Hematopoietic multipotent progenitor cell (in vitro differentiated cells): Measurements from ENCODE around the gene CTNNBL1. TPM values are rescaled to one million over a fixed set of nuclear protein-coding genes. Genes with fewer than 3 reads are reported as not detected.
A peak's percentile ranks its signal among the peaks of the same experiment; 100 is the strongest.

Source experiments
- DNase-seq, 3 donors: peaks; one replicate each; pipeline ENCODE4 v3.0.0-alpha.2; 2011 to 2015; ENCODE audit warnings: low read depth in 2 of 3, low spot score in 2 of 3
- total RNA-seq: library from RNA; depleted of rRNA; stranded (reverse); fragments of >200 nt; gene quantifications from one replicate; pipeline ENCODE4 v1.2.3, GENCODE V29; 2012

The CTNNBL1 gene
- total RNA-seq, 1 donor: 51.2 TPM

GRCh38 chr20:37893566-37894241, 199.9 kb downstream of the CTNNBL1 start:
- no peak for DNase-seq

- no peak for DNase-seq
Measured at GRCh38 chr20:37894454-37894853, 200.6 kb downstream of the CTNNBL1 start.

GRCh38 chr20:37895166-37895565, 201.3 kb downstream of the CTNNBL1 start:
- DNase-seq: no peak

GRCh38 chr20:37896932-37897548, 203.2 kb downstream of the CTNNBL1 start:
- DNase-seq: no peak

GRCh38 chr20:37898233-37899104, 204.6 kb downstream of the CTNNBL1 start:
- no peak for DNase-seq

GRCh38 chr20:37899105-37900045, 205.5 kb downstream of the CTNNBL1 start:
- DNase-seq: no peak

GRCh38 chr20:37901240-37901639, 207.4 kb downstream of the CTNNBL1 start:
- peak in 2 of 3 donors; percentile 22 to 47 for DNase-seq

- DNase-seq: peak in 2 of 3 donors; percentile 28 to 37
Measured at GRCh38 chr20:37901654-37902503, 208.0 kb downstream of the CTNNBL1 start.

- DNase-seq: no peak
Measured at GRCh38 chr20:37902504-37903313, 208.9 kb downstream of the CTNNBL1 start, which contains the start of gene VSTM2L. Gene VSTM2L (plus strand): TSS chr20:37903127. CDS start chr20:37903351, 224 bp downstream.

GRCh38 chr20:37903317-37904007, 209.6 kb downstream of the CTNNBL1 start:
- DNase-seq: no peak

- DNase-seq: no peak
Measured at GRCh38 chr20:37904008-37904642, 210.3 kb downstream of the CTNNBL1 start.

GRCh38 chr20:37904845-37905373, 211.1 kb downstream of the CTNNBL1 start:
- no peak for DNase-seq

- DNase-seq: no peak
Measured at GRCh38 chr20:37905671-37906613, 212.1 kb downstream of the CTNNBL1 start.

- no peak for DNase-seq
Measured at GRCh38 chr20:37907330-37907676, 213.5 kb downstream of the CTNNBL1 start.

GRCh38 chr20:37907677-37908401, 214.0 kb downstream of the CTNNBL1 start:
- no peak for DNase-seq
